Measurements from ENCODE around the gene FGF9.

DNA sequence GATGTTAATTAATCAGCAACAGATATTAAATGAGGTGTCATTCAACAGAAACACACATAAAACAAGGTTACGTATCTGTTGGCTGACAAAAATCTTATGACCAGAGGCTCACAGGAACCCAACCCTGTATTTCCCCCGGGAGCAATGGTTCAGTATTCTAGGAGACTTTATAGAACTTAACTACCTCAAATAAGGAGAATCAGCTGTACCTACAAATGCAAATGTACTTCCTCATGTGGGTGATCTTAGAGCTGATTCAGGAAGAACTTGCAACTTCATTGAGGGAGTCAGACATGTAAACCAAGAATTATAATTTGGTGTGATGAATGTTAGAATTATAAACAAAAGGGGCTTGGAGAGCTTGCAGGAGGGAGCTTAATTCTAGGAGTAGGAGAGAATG lies 20.1 kb downstream of the FGF9 start:
- TF ChIP-seq, protein P1, sequence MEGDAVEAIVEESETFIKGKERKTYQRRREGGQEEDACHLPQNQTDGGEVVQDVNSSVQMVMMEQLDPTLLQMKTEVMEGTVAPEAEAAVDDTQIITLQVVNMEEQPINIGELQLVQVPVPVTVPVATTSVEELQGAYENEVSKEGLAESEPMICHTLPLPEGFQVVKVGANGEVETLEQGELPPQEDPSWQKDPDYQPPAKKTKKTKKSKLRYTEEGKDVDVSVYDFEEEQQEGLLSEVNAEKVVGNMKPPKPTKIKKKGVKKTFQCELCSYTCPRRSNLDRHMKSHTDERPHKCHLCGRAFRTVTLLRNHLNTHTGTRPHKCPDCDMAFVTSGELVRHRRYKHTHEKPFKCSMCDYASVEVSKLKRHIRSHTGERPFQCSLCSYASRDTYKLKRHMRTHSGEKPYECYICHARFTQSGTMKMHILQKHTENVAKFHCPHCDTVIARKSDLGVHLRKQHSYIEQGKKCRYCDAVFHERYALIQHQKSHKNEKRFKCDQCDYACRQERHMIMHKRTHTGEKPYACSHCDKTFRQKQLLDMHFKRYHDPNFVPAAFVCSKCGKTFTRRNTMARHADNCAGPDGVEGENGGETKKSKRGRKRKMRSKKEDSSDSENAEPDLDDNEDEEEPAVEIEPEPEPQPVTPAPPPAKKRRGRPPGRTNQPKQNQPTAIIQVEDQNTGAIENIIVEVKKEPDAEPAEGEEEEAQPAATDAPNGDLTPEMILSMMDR (conservative IDR thresholded peaks at IDR 0.05; ENCODE audit: low read depth, low read length), result no peak
- TF ChIP-seq EZH2 (IDR thresholded peaks at IDR 0.05; ENCODE audit: low read length, unreplicated experiment) (no peak), EZH2phosphoT487 (IDR thresholded peaks at IDR 0.05; ENCODE audit: borderline replicate concordance, low read length) (no peak)
